Adrenal gland (tissue), 12 donors: ENCODE data around the gene CALCB. TPM values are rescaled to one million over a fixed set of nuclear protein-coding genes. Genes with fewer than 3 reads are reported as not detected.
"Not testable (repeated sequence)": the region's sequence is repeated elsewhere in the genome, so short reads cannot be mapped to it uniquely, and the experiment has no call there.

Experiments used
- DNase-seq, 7 donors: peaks; one replicate each; pipeline ENCODE4 v3.0.0-alpha.2; 2019 to 2020
- H3K27ac ChIP-seq, 5 donors: fragments of 200-600 bp; sonication (generic) in 4 of 5; 1 replicate in 3 of 5; 2 replicates in 2 of 5; pipeline versions ENCODE4 v1.5.1 to v1.8.0; 2016 to 2020; ENCODE audit warnings: mild to moderate bottlenecking in 1 of 5
- H3K27me3 ChIP-seq: fragments of 200-600 bp; 2 replicates; pipeline ENCODE4 v1.8.0; 2021
- H3K36me3 ChIP-seq, 2 donors: fragments of 200-600 bp; replicated peaks in 1 of 2; 1 replicate in 1 of 2; 2 replicates in 1 of 2; pipeline versions ENCODE4 v1.5.1 to v1.8.0; 2018 to 2022
- H3K4me1 ChIP-seq, 2 donors: fragments of 200-600 bp; replicated peaks in 1 of 2; 1 replicate in 1 of 2; 2 replicates in 1 of 2; pipeline versions ENCODE4 v1.5.1 to v1.8.0; 2018 to 2021
- H3K4me3 ChIP-seq, 4 donors: fragments of 200-600 bp; sonication (generic) in 3 of 4; one replicate each; pipeline ENCODE4 v1.5.1; 2016 to 2018
- H3K9me3 ChIP-seq, 3 donors: fragments of 200-600 bp; sonication (generic) in 1 of 3; replicated peaks in 1 of 3; 1 replicate in 2 of 3; 2 replicates in 1 of 3; pipeline versions ENCODE4 v1.5.1 to v1.8.0; 2016 to 2021
- POLR2A ChIP-seq, 2 donors: fragments of 450-650 bp; IDR thresholded peaks; one replicate each; pipeline ENCODE4 v1.6.1; 2017; ENCODE audit warnings: antibody characterized with exemption in 2 of 2, mild to moderate bottlenecking in 2 of 2, moderate library complexity in 1 of 2
- WGBS, 4 donors: extraction: QIAGEN DNeasy Blood & Tissue Kit in 2 of 4; methylation state at CpG; one replicate each; pipeline versions ENCODE4 v1.1.5 to v1.1.7; 2013 to 2017; 5-methylcytosine and 5-hydroxymethylcytosine counted together
- intact Hi-C, 2 donors: fragments of 100-400 bp; cut with DNase I; formaldehyde crosslinking; loops; one replicate each; pipeline versions ENCODE4 v1.14.1 to v1.15.0; 2022 to 2023
- polyA plus RNA-seq, 3 donors: library from polyadenylated mRNA; stranded (reverse); fragments of 200-250 nt in 2 of 3; fragments of 350-450 nt in 1 of 3; fragmentation: Illumina TruSeq in 1 of 3; extraction: RNeasy Lipid Tissue Mini Kit (QIAGEN cat#74804) in 1 of 3; gene quantifications; one replicate each; pipeline ENCODE4 v1.2.3, GENCODE V29; 2013 to 2014
- total RNA-seq, 9 donors: library from RNA; depleted of rRNA in 4 of 9; stranded (reverse); fragments of >200 nt in 4 of 9; fragments of 120-200 nt in 1 of 9; fragmentation: NEBNext Ultra II Directional in 1 of 9; extraction: Animal tissue kit (Norgen Biotek cat#: 25700) in 1 of 9; gene quantifications; one replicate each; pipeline versions ENCODE4 v1.1.0 to v1.2.4, GENCODE V29; 2013 to 2023
- TF ChIP-seq, protein P1 (sequence below), 6 experiments: fragments of 450-650 bp in 4 of 6; fragments of 200-600 bp in 2 of 6; sonication (generic) in 1 of 6; IDR thresholded peaks; 1 replicate in 5 of 6; 2 replicates in 1 of 6; pipeline versions ENCODE4 v1.5.1 to v1.8.0; 2016 to 2021; ENCODE audit warnings: antibody characterized with exemption in 6 of 6, mild to moderate bottlenecking in 2 of 6, moderate library complexity in 1 of 6
- donor health status: healthy with polysubstance abuse.
- donor health status: Bipolar disorder and iron deficiency.
- donor health status: DM: yes; HTN: yes; CAD: no.
- donor health status: DM: no; HTN: no; CAD: no.
- donor health status: DM: no; HTN: no; CAD: no.
- donor health status: DM: yes; HTN: yes; CAD: no.

The CALCB gene
- total and polyA plus RNA-seq, 12 donors = 0.07 to 0.28 (median 0.10) TPM; not detected in 8

DNA sequence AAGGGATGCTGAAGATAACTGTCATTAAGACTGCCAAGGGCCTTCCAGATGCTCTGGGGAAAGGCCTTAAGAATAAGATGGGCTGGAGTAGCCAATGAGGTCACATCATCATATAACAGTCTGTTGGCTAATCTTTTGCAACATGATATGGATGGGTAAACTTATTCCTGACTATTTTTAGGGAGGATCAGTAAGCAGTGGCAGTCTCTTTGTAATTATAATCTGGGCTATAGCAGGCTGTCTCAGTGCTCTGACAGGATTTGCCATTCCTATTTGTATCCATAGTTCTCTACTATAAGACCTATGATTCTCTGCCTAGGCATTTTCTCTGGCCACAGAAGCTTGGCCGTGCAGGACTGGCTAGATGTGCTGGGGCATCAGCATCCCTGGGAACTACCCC lies 16.1 kb upstream of the CALCB start:
- H3K36me3 ChIP-seq = no peaks in the 10 kb centered on the region
- intact Hi-C loops = no loop called here
- WGBS, 4 donors = 75 to 93% (median 85%) methylated on average over 1 of the region's 1 CpG
- H3K4me3 ChIP-seq = no peak overlapping the region
- DNase-seq = no peak
- H3K4me1 ChIP-seq = no peaks in the 10 kb centered on the region
- H3K27me3 ChIP-seq = no peaks in the 10 kb centered on the region
- no peaks in the 10 kb centered on the region for H3K9me3 ChIP-seq
- TF ChIP-seq, protein P1, sequence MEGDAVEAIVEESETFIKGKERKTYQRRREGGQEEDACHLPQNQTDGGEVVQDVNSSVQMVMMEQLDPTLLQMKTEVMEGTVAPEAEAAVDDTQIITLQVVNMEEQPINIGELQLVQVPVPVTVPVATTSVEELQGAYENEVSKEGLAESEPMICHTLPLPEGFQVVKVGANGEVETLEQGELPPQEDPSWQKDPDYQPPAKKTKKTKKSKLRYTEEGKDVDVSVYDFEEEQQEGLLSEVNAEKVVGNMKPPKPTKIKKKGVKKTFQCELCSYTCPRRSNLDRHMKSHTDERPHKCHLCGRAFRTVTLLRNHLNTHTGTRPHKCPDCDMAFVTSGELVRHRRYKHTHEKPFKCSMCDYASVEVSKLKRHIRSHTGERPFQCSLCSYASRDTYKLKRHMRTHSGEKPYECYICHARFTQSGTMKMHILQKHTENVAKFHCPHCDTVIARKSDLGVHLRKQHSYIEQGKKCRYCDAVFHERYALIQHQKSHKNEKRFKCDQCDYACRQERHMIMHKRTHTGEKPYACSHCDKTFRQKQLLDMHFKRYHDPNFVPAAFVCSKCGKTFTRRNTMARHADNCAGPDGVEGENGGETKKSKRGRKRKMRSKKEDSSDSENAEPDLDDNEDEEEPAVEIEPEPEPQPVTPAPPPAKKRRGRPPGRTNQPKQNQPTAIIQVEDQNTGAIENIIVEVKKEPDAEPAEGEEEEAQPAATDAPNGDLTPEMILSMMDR (IDR thresholded peaks at IDR 0.05) = no peak
- no peak for TF ChIP-seq POLR2A (IDR thresholded peaks at IDR 0.05)
- H3K27ac ChIP-seq = no peak overlapping the region

DNA sequence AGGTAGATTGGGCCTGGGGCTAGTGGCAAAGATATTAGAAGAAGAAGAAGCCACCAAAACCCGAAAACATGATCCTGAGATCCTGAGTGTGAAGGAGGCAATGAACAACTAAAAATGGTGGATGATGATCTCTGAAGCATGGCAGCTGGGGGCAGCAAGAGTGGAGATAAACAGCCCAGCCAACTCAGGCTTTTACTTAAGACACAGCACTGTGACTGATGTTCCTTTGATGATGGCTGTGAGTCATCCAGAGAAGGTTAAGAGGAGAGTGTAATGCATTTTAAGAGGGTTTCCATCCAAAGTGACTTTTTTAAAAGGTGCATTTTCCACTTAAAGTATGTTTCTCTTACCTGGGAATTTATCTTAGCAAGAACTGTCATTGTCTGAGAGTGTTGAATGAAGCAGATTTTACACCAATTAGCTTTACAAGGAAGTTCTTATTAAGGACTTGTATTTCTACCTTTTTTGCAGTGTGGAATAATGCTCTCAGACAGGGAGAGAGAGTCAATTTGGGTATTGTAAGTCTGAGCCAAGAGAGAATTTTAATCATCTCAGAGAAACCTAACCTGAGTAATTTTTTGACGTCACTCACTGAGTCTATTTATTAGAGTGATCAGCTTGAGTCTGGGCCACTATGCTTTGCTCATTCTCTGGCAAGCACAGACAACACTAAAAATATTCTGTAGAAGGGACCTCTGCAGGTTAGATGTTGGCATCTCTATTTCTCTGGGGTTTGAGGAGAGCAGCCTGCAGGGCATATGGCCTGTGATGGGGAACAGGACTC lies 14.1 kb upstream of the CALCB start:
- Histone ChIP-seq H3K36me3 (no peaks in the 10 kb centered on the region), H3K4me3 (no peak overlapping the region), H3K4me1 (no peaks in the 10 kb centered on the region), H3K27ac (no peak overlapping the region), H3K9me3 (no peaks in the 10 kb centered on the region), H3K27me3 (no peaks in the 10 kb centered on the region)
- TF ChIP-seq POLR2A (IDR thresholded peaks at IDR 0.05) = no peak
- TF ChIP-seq, protein P1 (IDR thresholded peaks at IDR 0.05) = no peak
- WGBS, 4 donors = 66 to 83% (median 71%) methylated on average over 2 of the region's 2 CpGs
- intact Hi-C loops = no loop called here
- DNase-seq = no peak

DNA sequence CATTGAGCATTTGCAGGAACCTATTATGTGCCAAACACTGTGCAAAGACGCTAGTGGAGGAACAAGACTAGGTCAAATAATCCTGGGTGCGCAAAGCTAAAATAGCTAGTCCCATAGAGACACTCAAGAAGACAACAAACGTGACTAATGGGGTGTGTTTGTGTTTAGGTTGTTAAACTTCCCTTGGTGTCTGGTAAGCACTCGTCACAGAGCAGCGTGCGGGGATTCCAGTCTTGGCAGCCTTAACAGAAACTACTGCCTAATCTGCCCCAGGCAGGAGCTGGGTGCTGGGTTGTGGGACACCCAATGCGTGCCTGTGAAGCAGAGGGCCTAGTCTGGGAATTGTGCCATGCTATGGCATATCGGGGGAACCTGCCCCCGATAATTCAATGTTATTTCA lies 10.8 kb upstream of the CALCB start:
- no peak for DNase-seq
- Histone ChIP-seq H3K4me1 (no peaks in the 10 kb centered on the region), H3K27ac (no peak overlapping the region), H3K4me3 (no peak overlapping the region), H3K36me3 (no peaks in the 10 kb centered on the region), H3K27me3 (no peaks in the 10 kb centered on the region), H3K9me3 (no peaks in the 10 kb centered on the region)
- intact Hi-C loops = no loop called here
- 77 to 80% (median 79%) methylated on average over 9 of the region's 9 CpGs for WGBS, 4 donors
- TF ChIP-seq, protein P1 (IDR thresholded peaks at IDR 0.05) = no peak
- no peak for TF ChIP-seq POLR2A (IDR thresholded peaks at IDR 0.05)

DNA sequence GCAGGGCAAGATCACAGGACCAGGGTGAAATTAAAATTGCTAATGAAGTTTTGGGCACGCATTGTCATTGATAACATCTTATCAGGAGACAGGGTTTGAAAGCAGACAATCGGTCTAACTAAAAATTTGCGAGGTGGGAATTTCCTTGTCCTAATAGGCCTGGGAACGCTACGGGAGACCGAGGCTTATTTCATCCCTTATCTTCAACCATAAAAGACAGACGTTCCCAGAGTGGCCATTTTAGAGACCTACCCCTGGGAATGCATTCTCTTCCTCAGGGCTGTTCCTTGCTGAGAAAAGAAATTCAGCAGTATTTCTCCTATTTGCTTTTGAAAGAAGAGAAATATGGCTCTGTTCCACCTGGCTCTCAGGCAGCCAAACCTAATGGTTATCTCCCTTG lies 3.6 kb upstream of the CALCB start:
- H3K36me3 ChIP-seq, H3K9me3 ChIP-seq, H3K27ac ChIP-seq, DNase-seq, H3K4me3 ChIP-seq: not testable (repeated sequence)
- intact Hi-C loops = loop anchor here in 1 of 2 donors (10.0 kb wide), 2 partner anchors 155 to 275 kb away; no protein-coding TSS in a partner anchor
- peaks cover 30% of the 10 kb centered on the region for H3K27me3 ChIP-seq
- 74 to 82% (median 77%) methylated on average over 7 of the region's 7 CpGs for WGBS, 4 donors
- H3K4me1 ChIP-seq = peaks cover 0 to 13% of the 10 kb centered on the region in 2 donors
